GM21515 (cell line): ENCODE measurements around the gene MAPRE2.
"Not testable (repeated sequence)": the region's sequence is repeated elsewhere in the genome, so short reads cannot be mapped to it uniquely, and the experiment has no call there.

Experiments used
- ATAC-seq: cut with Tn5 transposase; IDR thresholded peaks from one replicate; pipeline ENCODE4 v1.9.1; 2021; ENCODE audit not compliant: unreplicated experiment

Gene MAPRE2

GRCh38 chr18:35143622-35144596, 102.7 kb downstream of the MAPRE2 start:
- no peak for ATAC-seq

- no peak for ATAC-seq
Measured at GRCh38 chr18:35144698-35145097, 103.5 kb downstream of the MAPRE2 start.

- not testable (repeated sequence) for ATAC-seq
Measured at GRCh38 chr18:35150195-35150594, 109.0 kb downstream of the MAPRE2 start.

- peak; percentile 64 for ATAC-seq
Measured at GRCh38 chr18:35153609-35154272, 112.5 kb downstream of the MAPRE2 start.

GRCh38 chr18:35155398-35156117, 114.3 kb downstream of the MAPRE2 start:
- ATAC-seq: no peak

- ATAC-seq: no peak
Measured at GRCh38 chr18:35157181-35157580, 116.0 kb downstream of the MAPRE2 start.

DNA sequence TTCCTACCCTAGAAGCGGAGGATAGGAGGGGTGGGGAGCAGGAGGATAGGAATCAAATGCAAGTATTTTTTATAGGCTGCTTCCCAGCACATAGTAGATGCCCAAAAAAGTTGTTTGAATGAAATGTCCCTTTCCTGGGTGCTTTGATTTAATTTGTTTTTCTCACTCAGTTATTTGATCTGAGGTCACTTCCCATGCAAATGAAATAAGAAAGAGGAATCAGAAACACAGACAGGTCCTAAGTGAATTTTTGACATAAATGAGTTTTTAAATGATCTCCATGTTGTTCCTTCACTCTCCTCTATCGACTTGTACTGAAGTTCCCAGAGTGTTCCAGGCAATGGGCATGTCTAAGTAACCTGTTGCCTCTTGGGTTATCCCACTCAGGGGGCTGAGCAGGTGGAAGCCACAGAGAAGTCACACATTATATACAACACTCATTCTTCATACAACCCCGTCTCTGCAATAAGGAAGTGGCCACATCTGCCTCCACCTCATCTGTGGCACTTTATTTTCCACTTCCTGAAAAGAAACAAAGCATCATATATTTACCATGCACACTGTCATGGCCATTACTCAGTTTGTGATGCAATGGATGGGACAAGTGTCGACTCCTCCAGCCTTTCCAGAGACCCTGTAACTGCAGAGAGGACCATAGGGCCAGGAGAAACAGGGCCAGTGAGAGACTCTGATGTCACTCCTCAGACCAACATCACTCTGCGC, 117.7 kb downstream of the MAPRE2 start:
- peak; percentile 64 for ATAC-seq

GRCh38 chr18:35159782-35160181, 118.6 kb downstream of the MAPRE2 start:
- no peak for ATAC-seq

DNA sequence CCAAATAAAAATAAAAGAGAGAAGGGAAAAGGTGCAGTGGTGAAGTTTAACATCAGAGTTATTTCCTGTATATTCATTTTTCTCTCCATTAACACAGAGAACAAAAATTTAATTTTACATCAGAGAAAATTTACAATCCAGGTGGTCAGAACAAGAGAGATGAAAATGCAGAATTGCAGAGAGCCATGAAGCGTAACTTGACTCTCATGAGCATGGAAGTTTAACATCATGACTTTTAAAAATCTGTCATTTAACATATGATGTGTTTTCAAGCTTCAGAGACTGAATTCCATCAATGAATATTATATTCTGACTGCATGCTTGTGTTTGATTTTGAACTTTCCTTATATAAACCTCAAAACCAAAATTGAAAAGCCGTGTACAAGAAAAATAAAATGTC, 120.3 kb downstream of the MAPRE2 start:
- no peak for ATAC-seq

DNA sequence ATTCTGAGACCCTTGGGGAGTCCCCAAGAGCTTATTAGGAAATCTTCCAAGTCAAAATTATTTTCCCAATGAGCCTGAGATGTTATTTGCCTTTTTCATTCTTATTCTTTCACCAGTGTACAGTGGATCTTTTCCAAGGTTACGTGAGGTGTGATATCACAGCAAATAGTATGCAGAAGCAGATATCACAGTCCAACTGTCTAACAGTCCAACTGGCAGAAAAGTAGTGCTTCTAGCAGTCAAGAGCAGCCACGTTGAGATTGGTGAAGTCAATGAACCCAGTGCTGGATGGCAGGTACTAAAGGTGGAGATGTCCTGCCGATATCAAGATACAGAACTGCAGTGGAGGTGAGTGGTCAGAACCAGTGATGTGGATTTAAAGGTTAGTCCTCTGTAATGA, 120.7 kb downstream of the MAPRE2 start:
- ATAC-seq: no peak

DNA sequence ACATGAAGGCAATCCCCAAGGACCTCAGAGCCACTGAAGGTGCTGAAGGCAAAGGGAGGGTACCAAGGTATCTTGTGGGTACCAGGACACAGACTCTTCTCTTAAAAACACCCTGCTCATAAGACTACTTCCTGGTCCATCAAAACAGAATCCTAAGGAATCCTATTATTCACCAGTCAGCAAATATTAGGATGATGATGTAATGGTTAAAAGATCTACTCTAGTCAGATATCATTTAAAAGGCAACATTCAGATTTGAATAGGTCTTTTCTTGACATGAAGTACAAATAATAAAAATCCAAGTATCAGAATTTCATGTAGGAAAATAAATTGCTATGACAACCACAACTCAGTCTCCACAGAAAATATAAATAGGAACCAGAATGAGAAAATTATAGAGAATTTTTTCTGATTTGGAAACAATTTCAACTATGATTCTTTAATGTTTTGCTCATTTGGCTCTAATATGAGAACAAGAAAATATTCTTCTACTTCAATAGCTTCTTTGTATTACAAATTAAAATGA, 121.9 kb downstream of the MAPRE2 start:
- no peak for ATAC-seq

GRCh38 chr18:35163721-35164120, 122.5 kb downstream of the MAPRE2 start:
- ATAC-seq: no peak

- ATAC-seq: no peak
Measured at GRCh38 chr18:35164133-35164532, 122.9 kb downstream of the MAPRE2 start.

DNA sequence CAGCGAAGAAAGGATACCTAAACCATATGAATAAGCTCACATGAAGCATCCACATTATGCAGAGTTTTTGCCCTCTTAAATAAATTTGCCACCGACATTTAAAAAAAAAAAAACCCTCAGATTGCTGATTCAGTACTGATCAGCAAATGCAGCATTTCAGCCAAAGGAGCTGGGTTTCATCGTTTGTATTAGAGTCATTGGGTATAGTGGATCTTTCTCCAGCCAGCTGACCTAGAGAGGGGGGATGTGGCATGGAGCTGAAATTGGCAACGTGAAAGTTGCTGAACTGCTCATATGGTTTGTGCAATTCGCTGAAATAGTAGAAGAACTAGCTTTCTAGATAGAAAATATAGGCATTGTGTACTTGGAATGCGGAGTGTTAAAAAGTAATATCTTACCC, 126.1 kb downstream of the MAPRE2 start:
- no peak for ATAC-seq

GRCh38 chr18:35167857-35168256, 126.6 kb downstream of the MAPRE2 start:
- ATAC-seq: no peak

GRCh38 chr18:35170323-35170722, 129.1 kb downstream of the MAPRE2 start:
- not testable (repeated sequence) for ATAC-seq

- ATAC-seq: no peak
Measured at GRCh38 chr18:35171315-35171987, 130.2 kb downstream of the MAPRE2 start.

- no peak for ATAC-seq
Measured at GRCh38 chr18:35172009-35172408, 130.8 kb downstream of the MAPRE2 start.

DNA sequence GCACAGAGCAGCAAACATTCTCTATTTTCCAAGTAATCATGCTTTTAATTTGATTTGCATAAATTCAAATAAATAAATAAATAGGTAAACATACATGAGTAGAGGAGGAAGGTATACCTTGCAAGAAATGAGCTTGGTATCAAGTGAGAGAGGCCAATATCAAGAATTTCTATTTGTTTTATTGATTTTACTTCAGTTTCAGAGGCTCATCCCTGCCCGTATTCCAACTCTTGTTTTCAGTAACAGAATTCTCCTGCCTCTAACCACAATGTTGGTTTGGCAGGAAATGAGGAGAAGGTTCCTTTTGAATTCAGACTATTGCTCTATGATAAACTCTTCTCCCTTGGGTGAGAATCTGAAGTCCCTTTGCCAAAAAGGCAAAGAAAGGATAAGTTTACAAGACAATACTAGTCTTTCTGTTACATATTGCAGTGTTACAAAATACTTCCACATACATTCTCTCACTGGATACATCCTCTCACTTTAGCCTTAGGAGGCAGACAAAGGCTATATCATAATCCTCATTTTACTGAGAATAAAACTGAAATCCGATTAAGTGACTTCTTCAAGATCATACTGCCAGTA, 131.3 kb downstream of the MAPRE2 start:
- no peak for ATAC-seq
